Jurkat, Clone E6-1 (cell line): ENCODE results near the gene FOXC2.

Experiments used
- DNase-seq: peaks from one replicate; pipeline ENCODE4 v3.0.0-alpha.2; 2011; ENCODE audit warnings: low read depth, low spot score
- H3K4me3 ChIP-seq: 2 replicates; pipeline ENCODE4 v1.5.1; 2011; ENCODE audit warnings: mild to moderate bottlenecking, low read length, control low read depth, moderate library complexity

The FOXC2 gene

GRCh38 chr16:86553356-86553755, 13.3 kb upstream of the FOXC2 start:
- no peak overlapping the region for H3K4me3 ChIP-seq
- no peak for DNase-seq

- DNase-seq = no peak
- peak overlapping the region; percentile 94 for H3K4me3 ChIP-seq
These were observed 12.1 kb upstream of the FOXC2 start for GRCh38 chr16:86554599-86554916.

GRCh38 chr16:86554917-86555703, 11.5 kb upstream of the FOXC2 start, which contains the start of gene MTHFSD:
Gene MTHFSD, minus strand, starts transcription at chr16:86555235. Its CDS starts 51 bp downstream, at chr16:86555184.
- peak within 1 kb of the TSS; percentile 94 for H3K4me3 ChIP-seq
- peak; percentile 85 for DNase-seq

- peak overlapping the region; percentile 94 for H3K4me3 ChIP-seq
- DNase-seq = no peak
These were observed 10.9 kb upstream of the FOXC2 start for GRCh38 chr16:86555704-86556075.

- no peak for DNase-seq
- H3K4me3 ChIP-seq = no peak overlapping the region
These were observed 10.1 kb upstream of the FOXC2 start for GRCh38 chr16:86556576-86556975.

GRCh38 chr16:86557587-86557986, 9.0 kb upstream of the FOXC2 start:
- no peak for DNase-seq
- no peak overlapping the region for H3K4me3 ChIP-seq

GRCh38 chr16:86558355-86559193, 8.1 kb upstream of the FOXC2 start:
- no peak for DNase-seq
- no peak overlapping the region for H3K4me3 ChIP-seq

GRCh38 chr16:86559802-86560305, 6.8 kb upstream of the FOXC2 start:
- DNase-seq = no peak
- H3K4me3 ChIP-seq = no peak overlapping the region

- no peak overlapping the region for H3K4me3 ChIP-seq
- no peak for DNase-seq
These were observed 4.3 kb upstream of the FOXC2 start for GRCh38 chr16:86562356-86562755.

GRCh38 chr16:86563469-86564345, 2.9 kb upstream of the FOXC2 start:
- peak overlapping the region; percentile 21 for H3K4me3 ChIP-seq
- DNase-seq = peak; percentile 83

GRCh38 chr16:86565181-86565631, 1.4 kb upstream of the FOXC2 start:
- DNase-seq = no peak
- H3K4me3 ChIP-seq = no peak overlapping the region

- DNase-seq = no peak
- no peak overlapping the region for H3K4me3 ChIP-seq
These were observed 751 bp upstream of the FOXC2 start for GRCh38 chr16:86565644-86566511.

GRCh38 chr16:86566966-86567700, 504 bp downstream of the FOXC2 start:
- DNase-seq = no peak
- H3K4me3 ChIP-seq = no peak overlapping the region

GRCh38 chr16:86567701-86568581, 1.3 kb downstream of the FOXC2 start:
- no peak for DNase-seq
- no peak overlapping the region for H3K4me3 ChIP-seq

GRCh38 chr16:86568677-86569623, 2.3 kb downstream of the FOXC2 start:
- H3K4me3 ChIP-seq = no peak overlapping the region
- DNase-seq = no peak
